OCI-LY1 (cell line): Measurements from ENCODE around the gene HAAO.

Experiments used
- CTCF ChIP-seq: fragments of 200-600 bp; sonication (generic), shearing (Covaris generic); IDR thresholded peaks from 2 replicates; pipeline ENCODE4 v1.5.1; 2017; ENCODE audit warnings: mild to moderate bottlenecking, antibody characterized with exemption, low read length, moderate library complexity, mixed read lengths
- EZH2 ChIP-seq: fragments of 200-600 bp; sonication (generic), shearing (Covaris generic); IDR thresholded peaks from 2 replicates; pipeline ENCODE4 v1.8.0; 2017; ENCODE audit warnings: borderline replicate concordance, mixed run types, mild to moderate bottlenecking, antibody characterized with exemption, low read length, moderate library complexity, mixed read lengths

GRCh38 chr2:42791606-42792005, 777 bp downstream of the HAAO start:
- TF ChIP-seq CTCF (no peak), EZH2 (no peak)
